GM18909 (cell line): Measurements from ENCODE around the gene SLC6A11.

Experiments
- ATAC-seq: cut with Tn5 transposase; IDR thresholded peaks from one replicate; pipeline ENCODE4 v1.9.1; 2021; ENCODE audit warnings: mild to moderate bottlenecking; ENCODE audit not compliant: unreplicated experiment, poor library complexity

The SLC6A11 gene

GRCh38 chr3:10788451-10788850 is 27.6 kb upstream of the SLC6A11 start:
- ATAC-seq = no peak

GRCh38 chr3:10790713-10791112 is 25.3 kb upstream of the SLC6A11 start:
- ATAC-seq = no peak

DNA sequence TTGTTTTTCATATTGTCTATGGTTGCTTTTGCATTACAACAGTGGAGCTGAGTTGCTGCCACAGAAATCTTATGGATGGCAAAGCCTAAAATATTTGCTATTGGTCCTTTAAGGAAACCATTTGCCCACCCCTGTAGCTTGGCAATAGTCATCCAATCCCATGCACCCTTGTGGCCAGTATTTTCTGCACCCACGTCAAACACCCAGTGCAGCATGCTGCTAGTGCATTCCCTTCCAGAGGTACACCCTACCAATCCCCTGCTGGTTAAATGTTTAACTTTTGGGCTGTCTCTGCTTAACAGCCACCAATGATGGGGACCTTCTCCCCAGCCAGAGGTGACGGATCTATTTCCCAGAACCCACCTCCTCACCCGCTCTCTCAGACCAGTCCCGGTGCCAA is 23.8 kb upstream of the SLC6A11 start:
- ATAC-seq = no peak

GRCh38 chr3:10798600-10799367 is 17.2 kb upstream of the SLC6A11 start:
- ATAC-seq = no peak

DNA sequence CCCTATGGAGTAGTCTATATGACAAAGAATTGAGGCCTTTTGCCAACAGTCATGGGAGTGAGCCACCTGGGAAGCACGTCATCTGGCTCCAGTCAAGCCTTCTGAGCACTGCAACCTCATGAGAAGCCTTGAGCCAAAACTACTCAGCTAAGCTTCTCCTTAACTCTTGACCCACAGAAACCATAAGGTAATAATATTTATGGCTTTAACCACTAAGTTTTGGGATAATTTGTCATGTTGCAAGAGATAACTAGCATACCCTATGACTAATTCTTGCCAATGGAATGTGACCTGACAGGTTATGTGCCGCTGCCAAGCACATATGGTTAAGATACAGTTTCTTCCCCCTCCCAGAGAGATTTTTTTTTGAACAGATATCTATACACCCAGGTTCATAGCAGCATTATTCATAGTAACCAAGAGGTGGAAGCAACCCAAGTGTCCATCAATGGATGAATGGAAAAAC is 11.8 kb upstream of the SLC6A11 start:
- ATAC-seq = no peak

DNA sequence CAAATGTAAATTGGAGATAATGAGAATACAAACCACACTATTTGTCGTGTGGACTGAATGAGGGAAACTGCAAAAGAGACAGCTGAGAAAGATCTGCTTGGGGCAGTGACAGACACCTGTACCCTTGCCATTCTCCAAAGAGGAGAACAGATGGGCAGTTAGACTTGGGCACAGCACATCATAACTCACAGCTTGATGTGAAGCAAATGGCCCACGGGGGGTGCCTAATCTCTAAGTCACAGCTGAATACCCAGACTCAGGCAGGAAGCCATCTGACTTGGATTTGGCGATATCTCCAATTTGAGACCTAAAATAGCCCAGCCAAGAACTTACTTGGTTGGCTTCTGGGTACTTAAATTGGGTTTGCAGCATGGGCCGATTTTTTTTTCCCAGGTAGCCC is 10.0 kb upstream of the SLC6A11 start:
- ATAC-seq = no peak

- no peak for ATAC-seq
Observed at GRCh38 chr3:10808130-10808735, 7.8 kb upstream of the SLC6A11 start.

DNA sequence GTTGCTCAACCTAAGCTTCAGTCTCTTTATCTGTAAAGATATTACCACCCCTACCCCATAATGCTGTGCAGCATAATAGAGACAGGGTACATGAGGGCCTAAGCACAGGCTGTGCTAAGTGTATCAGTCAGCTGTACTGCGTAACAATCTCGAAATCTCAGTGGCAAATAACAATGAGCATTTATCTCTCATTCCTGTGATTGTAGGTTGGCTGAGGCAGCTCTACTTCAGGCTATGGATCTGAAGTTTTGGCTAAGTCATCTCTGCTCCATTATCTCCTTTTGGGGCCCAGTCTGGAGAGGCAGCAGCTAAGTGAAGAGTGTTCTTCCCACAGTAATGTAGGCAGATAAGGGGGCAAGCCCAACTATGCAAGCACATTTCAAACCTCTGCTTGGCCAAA is 7.1 kb upstream of the SLC6A11 start:
- no peak for ATAC-seq

- ATAC-seq = no peak
Observed at GRCh38 chr3:10810376-10810775, 5.7 kb upstream of the SLC6A11 start.

DNA sequence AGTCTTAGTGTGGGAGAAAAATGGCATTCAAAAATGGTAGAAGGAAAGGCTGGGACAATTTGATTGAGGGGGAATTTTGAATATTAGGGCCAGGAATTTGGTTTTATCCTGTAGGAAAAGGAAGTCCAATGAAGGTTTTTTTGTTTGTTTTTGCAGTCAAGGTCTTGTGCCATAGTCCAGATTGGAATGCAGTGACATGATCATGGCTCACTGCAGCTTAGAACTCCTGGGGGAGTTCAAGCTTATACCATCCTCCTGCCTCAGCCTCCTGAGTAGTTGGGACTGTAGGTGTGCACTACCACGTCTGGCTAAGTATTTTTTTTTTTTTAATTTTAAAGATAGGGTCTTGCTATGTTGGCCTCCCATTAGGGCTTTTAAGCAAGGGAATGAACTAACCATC is 2.6 kb upstream of the SLC6A11 start:
- no peak for ATAC-seq

DNA sequence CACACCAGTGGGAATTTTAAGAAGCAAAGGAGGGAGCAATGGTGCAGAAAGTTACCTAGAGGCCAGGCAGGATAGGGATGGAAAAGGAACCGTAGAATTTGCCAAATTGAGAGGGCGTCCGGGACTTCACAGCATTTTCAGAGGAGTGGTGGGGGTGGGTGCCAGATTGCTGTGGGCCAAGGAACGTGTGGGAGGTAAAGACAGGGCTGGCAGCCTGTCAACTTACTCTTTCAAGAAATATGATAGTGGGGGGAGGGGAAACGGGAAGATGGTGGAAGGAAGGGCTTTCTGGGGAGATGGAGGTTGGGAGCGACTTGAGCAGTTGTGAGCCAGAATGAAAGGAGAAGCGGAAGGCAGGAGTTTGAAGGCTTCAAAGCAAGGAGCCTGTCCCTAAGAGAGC is 1.4 kb upstream of the SLC6A11 start:
- no peak for ATAC-seq

GRCh38 chr3:10815487-10815886 is 541 bp upstream of the SLC6A11 start:
- ATAC-seq = no peak

- ATAC-seq = no peak
Observed at GRCh38 chr3:10816863-10817253, 830 bp downstream of the SLC6A11 start.

- no peak for ATAC-seq
Observed at GRCh38 chr3:10817506-10817905, 1.5 kb downstream of the SLC6A11 start.

DNA sequence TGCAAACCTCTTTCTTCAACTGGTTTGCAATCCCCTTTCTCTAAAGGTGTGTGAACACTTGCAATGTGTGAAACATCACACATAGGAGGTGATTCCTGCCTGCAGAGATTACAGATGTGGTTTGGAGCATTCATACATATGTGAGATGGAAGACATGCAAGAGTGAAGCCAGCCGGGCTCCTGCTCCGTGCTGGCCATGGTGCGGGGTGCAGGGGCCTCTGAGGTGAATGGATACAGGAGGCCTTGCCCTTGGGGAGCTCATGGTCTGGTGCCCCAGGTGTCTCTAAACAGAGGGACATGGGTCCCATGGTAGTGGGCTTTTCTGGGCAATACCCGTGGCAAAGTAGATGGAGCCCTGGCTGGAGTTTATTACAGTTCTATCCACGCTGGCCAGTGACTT is 6.0 kb downstream of the SLC6A11 start:
- no peak for ATAC-seq

DNA sequence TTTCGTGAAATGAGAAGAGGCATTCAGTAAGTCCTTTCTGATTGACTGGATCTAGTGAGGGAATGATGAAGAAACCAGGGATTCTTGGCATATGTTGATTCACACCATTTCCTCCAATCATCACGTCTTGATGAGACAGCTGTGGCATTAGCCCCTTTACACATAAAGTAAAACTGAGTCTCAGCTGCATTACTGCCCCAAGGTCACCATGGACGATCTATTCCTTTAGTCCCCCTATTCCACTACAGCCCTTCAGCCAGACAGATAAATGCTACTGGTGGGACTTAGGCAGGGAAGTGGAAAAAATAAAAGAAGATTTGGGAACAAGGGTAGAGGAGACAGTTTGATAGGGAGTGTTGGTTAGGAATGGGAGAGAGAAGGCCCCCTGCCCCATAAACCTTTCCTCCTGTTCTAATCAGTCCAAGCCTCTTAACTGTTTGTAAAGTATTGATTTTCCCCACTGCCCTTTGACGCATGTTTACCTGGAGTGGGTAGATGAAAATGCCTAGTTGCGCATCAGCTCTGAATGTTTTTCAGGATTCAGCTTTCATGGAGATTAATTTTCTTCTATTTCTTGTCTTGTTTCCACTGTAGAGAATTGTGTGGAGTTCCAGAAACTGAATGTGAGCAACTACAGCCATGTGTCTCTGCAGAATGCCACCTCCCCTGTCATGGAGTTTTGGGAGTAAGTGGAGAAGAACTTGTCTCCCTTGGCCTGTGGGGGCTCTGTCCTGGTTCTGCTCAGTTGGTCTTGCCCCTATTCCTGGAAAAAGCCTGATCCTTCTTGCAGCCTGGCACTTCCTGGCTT is 6.9 kb downstream of the SLC6A11 start:
- no peak for ATAC-seq

GRCh38 chr3:10823516-10823818 is 7.4 kb downstream of the SLC6A11 start:
- ATAC-seq = no peak

- no peak for ATAC-seq
Observed at GRCh38 chr3:10824468-10824867, 8.4 kb downstream of the SLC6A11 start.

DNA sequence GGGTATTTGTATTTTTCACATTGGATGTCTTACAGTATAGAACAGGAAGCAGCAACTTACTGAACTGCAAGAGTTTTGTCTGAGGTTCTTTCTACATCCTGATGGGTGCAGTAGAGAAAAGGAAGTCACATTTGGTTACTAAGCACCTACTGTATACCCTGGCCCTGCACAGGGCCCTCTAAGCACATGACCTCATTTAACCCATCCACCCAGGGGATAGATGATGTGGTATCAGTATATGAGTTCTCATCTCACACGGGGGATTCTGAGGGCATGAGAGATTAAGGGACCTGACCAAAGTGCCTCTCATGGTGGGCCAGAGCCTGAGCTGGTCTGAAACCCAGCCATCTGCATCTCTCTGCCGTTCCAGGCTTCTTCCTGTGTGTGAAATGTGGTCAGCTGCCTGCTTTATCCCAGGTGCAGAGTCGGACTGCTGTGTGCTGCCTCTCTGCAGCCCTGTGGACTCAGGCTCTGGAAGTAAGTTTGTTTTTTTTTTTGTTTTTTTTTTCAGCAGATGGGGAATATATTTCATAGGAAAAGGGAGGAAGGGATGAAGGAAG is 17.9 kb downstream of the SLC6A11 start:
- ATAC-seq = no peak

- ATAC-seq = no peak
Observed at GRCh38 chr3:10834951-10835350, 18.9 kb downstream of the SLC6A11 start.

- ATAC-seq = no peak
Observed at GRCh38 chr3:10835406-10835805, 19.4 kb downstream of the SLC6A11 start.
